Sigmoid colon (tissue), 4 donors: ENCODE measurements around the gene PRELID3B.

Experiments
- POLR2A ChIP-seq, 2 donors: fragments of 450-650 bp; IDR thresholded peaks; one replicate each; pipeline ENCODE4 v1.6.1; 2016; ENCODE audit warnings: antibody characterized with exemption in 2 of 2, mild to moderate bottlenecking in 2 of 2, moderate library complexity in 2 of 2
- POLR2AphosphoS5 ChIP-seq, 4 donors: sonication (generic); formaldehyde crosslinking; IDR thresholded peaks; one replicate each; pipeline ENCODE4 v1.6.1; 2017; ENCODE audit warnings: antibody characterized with exemption in 4 of 4

DNA sequence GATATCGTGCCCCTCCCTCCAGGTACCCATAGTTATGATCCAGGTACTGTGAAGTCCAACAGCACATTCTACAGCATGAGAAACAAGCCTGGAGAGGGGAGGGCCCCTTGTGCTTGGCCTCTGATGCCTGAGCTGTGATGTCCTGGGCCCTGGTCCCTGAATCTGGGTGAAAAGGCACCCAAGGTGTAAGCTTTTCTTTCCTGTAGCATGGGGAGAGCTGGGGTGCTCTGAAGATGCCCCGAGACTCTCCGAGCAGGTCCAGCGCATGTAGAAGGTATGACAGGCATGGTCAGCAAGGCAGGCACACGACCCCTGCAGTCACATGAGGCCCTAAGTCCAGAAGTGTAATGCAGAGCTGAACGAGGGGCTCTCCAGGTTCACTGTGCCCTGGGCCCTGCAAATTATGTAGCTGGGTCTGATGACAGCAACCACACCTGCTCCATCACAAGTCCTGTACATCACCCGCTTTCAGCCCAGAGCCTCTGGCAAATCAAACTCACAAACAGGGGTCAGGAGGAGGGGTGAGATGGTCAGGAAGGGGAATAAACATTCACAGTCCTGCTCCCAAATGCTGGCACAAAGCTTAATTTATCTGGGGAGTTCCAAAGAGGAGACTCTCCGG, 33.8 kb downstream of the PRELID3B start:
- TF ChIP-seq POLR2AphosphoS5 (IDR thresholded peaks at IDR 0.05) (no peak), POLR2A (IDR thresholded peaks at IDR 0.05) (no peak)
